ENCODE measurements around the gene ARL9.
"Not testable (repeated sequence)": the region's sequence is repeated elsewhere in the genome, so short reads cannot be mapped to it uniquely, and the experiment has no call there.

ARL9 gene

GRCh38 chr4:56505269-56506130, at the start of gene ARL9:
ARL9 (plus strand) TSS chr4:56505791; CDS start chr4:56505863, 72 bp downstream.
- DNase-seq (ENCODE audit: low read depth in 2 of 2): peak; percentile 50 to 51

- no peak for DNase-seq (ENCODE audit: low read depth in 2 of 2)
These were observed 45.5 kb upstream of the ARL9 start for GRCh38 chr4:56460085-56460484.

GRCh38 chr4:56462157-56462556, 43.4 kb upstream of the ARL9 start:
- no peak for DNase-seq (ENCODE audit: low read depth in 2 of 2)

GRCh38 chr4:56463711-56464110, 41.9 kb upstream of the ARL9 start:
- DNase-seq (ENCODE audit: low read depth in 2 of 2): no peak

GRCh38 chr4:56464581-56464980, 41.0 kb upstream of the ARL9 start:
- no peak for DNase-seq (ENCODE audit: low read depth in 2 of 2)

- no peak for DNase-seq (ENCODE audit: low read depth in 2 of 2)
These were observed 39.8 kb upstream of the ARL9 start for GRCh38 chr4:56465599-56466295.

GRCh38 chr4:56466296-56466761, 39.3 kb upstream of the ARL9 start:
- DNase-seq (ENCODE audit: low read depth in 2 of 2): not testable (repeated sequence)

GRCh38 chr4:56466910-56467283, 38.7 kb upstream of the ARL9 start:
- no peak for DNase-seq (ENCODE audit: low read depth in 2 of 2)

GRCh38 chr4:56467284-56468096, 38.1 kb upstream of the ARL9 start, which contains the start of gene SRP72:
SRP72 (plus strand) TSS chr4:56467617; CDS start chr4:56467636, 19 bp downstream.
- peak; percentile 79 to 81 for DNase-seq (ENCODE audit: low read depth in 2 of 2)

GRCh38 chr4:56468097-56468422, 37.5 kb upstream of the ARL9 start:
- DNase-seq (ENCODE audit: low read depth in 2 of 2): peak in 1 of 2 donors; percentile 5

GRCh38 chr4:56469489-56470210, 35.9 kb upstream of the ARL9 start:
- no peak for DNase-seq (ENCODE audit: low read depth in 2 of 2)

GRCh38 chr4:56475917-56476316, 29.7 kb upstream of the ARL9 start:
- DNase-seq (ENCODE audit: low read depth in 2 of 2): no peak

GRCh38 chr4:56477192-56477702, 28.3 kb upstream of the ARL9 start:
- DNase-seq (ENCODE audit: low read depth in 2 of 2): no peak

- no peak for DNase-seq (ENCODE audit: low read depth in 2 of 2)
These were observed 24.9 kb upstream of the ARL9 start for GRCh38 chr4:56480691-56481090.

GRCh38 chr4:56496241-56496640, 9.3 kb upstream of the ARL9 start:
- DNase-seq (ENCODE audit: low read depth in 2 of 2): no peak

- no peak for DNase-seq (ENCODE audit: low read depth in 2 of 2)
These were observed 5.5 kb downstream of the ARL9 start for GRCh38 chr4:56511098-56511497.

- no peak for DNase-seq (ENCODE audit: low read depth in 2 of 2)
These were observed 6.6 kb downstream of the ARL9 start for GRCh38 chr4:56512166-56512565.

- DNase-seq (ENCODE audit: low read depth in 2 of 2): no peak
These were observed 7.9 kb downstream of the ARL9 start for GRCh38 chr4:56513517-56513916.

- DNase-seq (ENCODE audit: low read depth in 2 of 2): peak; percentile 76 to 81
These were observed 24.9 kb downstream of the ARL9 start for GRCh38 chr4:56530269-56531148.

- DNase-seq (ENCODE audit: low read depth in 2 of 2): no peak
These were observed 25.7 kb downstream of the ARL9 start for GRCh38 chr4:56531149-56531770.

Data from stimulated activated CD4-positive, alpha-beta T cell treated with anti-CD3 and anti-CD28 coated beads, Interleukin-1b, Interleukin-23, amount 100 ng/mL, for 4 hours (primary cell).